ENCODE results near the gene KCNH3. TPM values are rescaled to one million over a fixed set of nuclear protein-coding genes. Genes with fewer than 3 reads are reported as not detected.

KCNH3 gene
- total and polyA plus RNA-seq, 2 experiments from 2014 or later, result 0.21 to 0.52 TPM

DNA sequence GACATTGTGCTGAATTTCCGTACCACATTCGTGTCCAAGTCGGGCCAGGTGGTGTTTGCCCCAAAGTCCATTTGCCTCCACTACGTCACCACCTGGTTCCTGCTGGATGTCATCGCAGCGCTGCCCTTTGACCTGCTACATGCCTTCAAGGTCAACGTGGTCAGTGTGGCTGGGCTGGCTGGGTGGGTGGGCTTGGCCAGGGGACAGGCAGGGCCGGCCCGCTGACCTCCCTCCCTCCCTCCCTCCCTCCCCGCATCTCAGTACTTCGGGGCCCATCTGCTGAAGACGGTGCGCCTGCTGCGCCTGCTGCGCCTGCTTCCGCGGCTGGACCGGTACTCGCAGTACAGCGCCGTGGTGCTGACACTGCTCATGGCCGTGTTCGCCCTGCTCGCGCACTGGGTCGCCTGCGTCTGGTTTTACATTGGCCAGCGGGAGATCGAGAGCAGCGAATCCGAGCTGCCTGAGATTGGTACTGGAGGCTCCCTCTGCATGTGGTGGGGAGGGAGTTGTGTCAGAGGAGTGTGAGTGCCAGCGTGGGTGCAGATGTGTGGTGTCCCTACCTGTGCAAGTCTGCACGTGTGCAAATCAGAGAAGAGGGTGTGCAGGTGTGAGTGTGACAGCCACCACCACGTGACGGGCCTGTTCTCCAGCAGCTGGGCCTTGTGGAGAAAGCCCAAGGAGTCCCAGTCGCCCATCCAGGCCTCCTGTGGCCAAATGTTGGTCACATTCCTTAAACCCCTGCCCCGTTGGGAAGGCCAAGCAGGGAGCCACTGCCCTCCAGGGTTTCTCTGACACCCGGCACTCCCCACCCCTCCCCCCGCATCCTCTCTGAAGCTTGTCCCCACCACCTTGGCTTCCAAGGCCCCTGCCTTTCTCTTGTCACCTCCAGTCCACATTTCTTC lies 5.3 kb downstream of the KCNH3 start:
- Mint-ChIP-seq H3K27ac (no peak overlapping the region), H3K36me3 (ENCODE audit: low read depth) (no peaks in the 10 kb centered on the region), H3K27me3 (ENCODE audit: insufficient read depth, low read depth, poor library complexity) (peaks cover 96% of the 10 kb centered on the region), H3K4me1 (peaks cover 31% of the 10 kb centered on the region), H3K9me3 (no peaks in the 10 kb centered on the region; the same call in 2 of the 3 replicates), H3K4me3 (peak overlapping the region; percentile 73)
- Histone ChIP-seq H3K4me3 (peak overlapping the region; percentile 51), H3K36me3 (ENCODE audit: insufficient read depth) (no peaks in the 10 kb centered on the region), H3K27ac (ENCODE audit: low read depth) (no peak overlapping the region), H4K20me1 (replicated peaks; ENCODE audit: insufficient read depth) (no peaks in the 10 kb centered on the region; the same call in 1 of the 2 replicates), H3K9me2 (ENCODE audit: insufficient read depth) (no peaks in the 10 kb centered on the region), H3F3A (replicated peaks; ENCODE audit: low read depth) (no peaks in the 10 kb centered on the region), H2AFZ (peak overlapping the region; percentile 86; the same call in 1 of the 2 replicates), H3K27me3 (ENCODE audit: insufficient read depth) (peaks cover 100% of the 10 kb centered on the region), H3K79me2 (replicated peaks; ENCODE audit: insufficient read depth) (no peaks in the 10 kb centered on the region), H3K4me1 (ENCODE audit: insufficient read depth) (peaks cover 8% of the 10 kb centered on the region; the same call in 1 of the 2 replicates), H3K4me2 (peak overlapping the region; percentile 72; the same call in 1 of the 2 replicates)
- ATAC-seq (peak; percentile 30), DNase-seq (ENCODE audit: low spot score) (peak; percentile 61)
- TF ChIP-seq EZH2 (IDR thresholded peaks at IDR 0.05; ENCODE audit: low read depth, unreplicated experiment) (peak; percentile 49), REST (IDR thresholded peaks at IDR 0.05; ENCODE audit: unreplicated experiment) (no peak)

DNA sequence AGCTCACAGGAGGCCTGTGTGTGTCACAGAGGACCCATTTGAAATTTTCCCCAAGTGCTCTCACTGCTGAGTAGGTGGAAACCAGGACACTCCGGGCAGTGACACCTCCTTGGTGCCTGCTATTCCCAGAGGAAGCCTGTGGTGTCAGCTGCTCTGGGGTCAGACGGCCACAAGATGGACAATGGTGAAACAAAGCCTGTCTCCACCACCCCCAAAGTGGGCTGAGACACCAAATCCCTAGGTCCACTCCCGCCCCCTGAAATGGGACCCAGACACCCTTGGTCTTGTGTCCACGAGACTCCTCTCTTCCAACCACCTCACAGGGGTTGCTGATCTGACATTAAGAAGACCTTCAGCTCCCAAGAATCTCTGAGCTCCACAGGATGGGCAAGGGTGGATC lies 7.0 kb downstream of the KCNH3 start:
- no peak for DNase-seq (ENCODE audit: low spot score)
- Mint-ChIP-seq H3K36me3 (ENCODE audit: low read depth) (no peaks in the 10 kb centered on the region), H3K4me3 (no peak overlapping the region)
- TF ChIP-seq CTCF (conservative IDR thresholded peaks at IDR 0.05; ENCODE audit: low read depth in 2 of 2), result no peak
- no peak for TF ChIP-seq EZH2phosphoT487 (IDR thresholded peaks at IDR 0.05; ENCODE audit: unreplicated experiment)
- TF ChIP-seq ZNF462 (CRISPR knock-in tag; IDR thresholded peaks at IDR 0.05), result no peak
- TF ChIP-seq STAT1 (IDR thresholded peaks at IDR 0.05; ENCODE audit: unreplicated experiment), result no peak
- no peak for TF ChIP-seq JUNB (IDR thresholded peaks at IDR 0.05; ENCODE audit: unreplicated experiment)
- no peak for TF ChIP-seq NANOG (IDR thresholded peaks at IDR 0.05; ENCODE audit: borderline replicate concordance)
- no peak for TF ChIP-seq POLR2AphosphoS5 (IDR thresholded peaks at IDR 0.05; ENCODE audit: low read depth)

More for the DNA sequence above, 7.0 kb downstream of the KCNH3 start:
- H3K36me3 ChIP-seq (ENCODE audit: insufficient read depth), result no peaks in the 10 kb centered on the region
- H3K27me3 ChIP-seq (ENCODE audit: insufficient read depth), result peaks cover 100% of the 10 kb centered on the region
- no peak overlapping the region for H2AFZ ChIP-seq
- no peaks in the 10 kb centered on the region for H3K9me2 ChIP-seq (ENCODE audit: insufficient read depth)
- peaks cover 31% of the 10 kb centered on the region for H3K4me1 Mint-ChIP-seq
- H3K27ac ChIP-seq (ENCODE audit: low read depth), result no peak overlapping the region
- H3K4me1 ChIP-seq (ENCODE audit: insufficient read depth), result peaks cover 8% of the 10 kb centered on the region; the same call in 1 of the 2 replicates
- H3K27ac Mint-ChIP-seq, result no peak overlapping the region
- no peaks in the 10 kb centered on the region for H3F3A ChIP-seq (replicated peaks; ENCODE audit: low read depth)
- no peaks in the 10 kb centered on the region for H3K79me2 ChIP-seq (replicated peaks; ENCODE audit: insufficient read depth)
- no peaks in the 10 kb centered on the region; the same call in 2 of the 3 replicates for H3K9me3 Mint-ChIP-seq
- no peak overlapping the region for H3K4me3 ChIP-seq
- peaks cover 95% of the 10 kb centered on the region for H3K27me3 Mint-ChIP-seq (ENCODE audit: insufficient read depth, low read depth, poor library complexity)
- no peak for ATAC-seq
- H3K4me2 ChIP-seq, result no peak overlapping the region
- H4K20me1 ChIP-seq (replicated peaks; ENCODE audit: insufficient read depth), result no peaks in the 10 kb centered on the region; the same call in 1 of the 2 replicates

Data from GM23338 (cell line).